Peyer's patch (tissue), 4 donors: ENCODE measurements around the gene ASAP2.

ENCODE experiments used
- CTCF ChIP-seq, 6 experiments: fragments of 450-650 bp in 4 of 6; fragments of 200-600 bp in 2 of 6; sonication (generic) in 1 of 6; IDR thresholded peaks; one replicate each; pipeline ENCODE4 v1.5.1; 2017 to 2019; ENCODE audit warnings: antibody characterized with exemption in 6 of 6, mild to moderate bottlenecking in 3 of 6, moderate library complexity in 1 of 6
- POLR2A ChIP-seq, 2 donors: fragments of 450-650 bp; IDR thresholded peaks; one replicate each; pipeline ENCODE4 v1.5.1; 2017; ENCODE audit warnings: antibody characterized with exemption in 2 of 2, mild to moderate bottlenecking in 2 of 2, moderate library complexity in 2 of 2

GRCh38 chr2:9244985-9245544, 38.5 kb downstream of the ASAP2 start:
- TF ChIP-seq CTCF (IDR thresholded peaks at IDR 0.05) (no peak), POLR2A (IDR thresholded peaks at IDR 0.05) (no peak)
